ENCODE results near the gene GPR137. TPM values are rescaled to one million over a fixed set of nuclear protein-coding genes. Genes with fewer than 3 reads are reported as not detected.

The GPR137 gene
- total RNA-seq, 1 experiment from 2014 or later: 51.8 TPM

GRCh38 chr11:64317961-64318765 is 32.5 kb downstream of the GPR137 start, which contains the start of gene PRDX5 (continued):
- TF ChIP-seq MLX (CRISPR knock-in tag; IDR thresholded peaks at IDR 0.05) (no peak), FOXP1 (CRISPR knock-in tag; IDR thresholded peaks at IDR 0.05; ENCODE audit: borderline replicate concordance) (peak; percentile 88), CREB1 (CRISPR knock-in tag; IDR thresholded peaks at IDR 0.05) (no peak)
- TF ChIP-seq, protein P1, sequence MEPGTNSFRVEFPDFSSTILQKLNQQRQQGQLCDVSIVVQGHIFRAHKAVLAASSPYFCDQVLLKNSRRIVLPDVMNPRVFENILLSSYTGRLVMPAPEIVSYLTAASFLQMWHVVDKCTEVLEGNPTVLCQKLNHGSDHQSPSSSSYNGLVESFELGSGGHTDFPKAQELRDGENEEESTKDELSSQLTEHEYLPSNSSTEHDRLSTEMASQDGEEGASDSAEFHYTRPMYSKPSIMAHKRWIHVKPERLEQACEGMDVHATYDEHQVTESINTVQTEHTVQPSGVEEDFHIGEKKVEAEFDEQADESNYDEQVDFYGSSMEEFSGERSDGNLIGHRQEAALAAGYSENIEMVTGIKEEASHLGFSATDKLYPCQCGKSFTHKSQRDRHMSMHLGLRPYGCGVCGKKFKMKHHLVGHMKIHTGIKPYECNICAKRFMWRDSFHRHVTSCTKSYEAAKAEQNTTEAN (CRISPR knock-in tag; IDR thresholded peaks at IDR 0.05): no peak

DNA sequence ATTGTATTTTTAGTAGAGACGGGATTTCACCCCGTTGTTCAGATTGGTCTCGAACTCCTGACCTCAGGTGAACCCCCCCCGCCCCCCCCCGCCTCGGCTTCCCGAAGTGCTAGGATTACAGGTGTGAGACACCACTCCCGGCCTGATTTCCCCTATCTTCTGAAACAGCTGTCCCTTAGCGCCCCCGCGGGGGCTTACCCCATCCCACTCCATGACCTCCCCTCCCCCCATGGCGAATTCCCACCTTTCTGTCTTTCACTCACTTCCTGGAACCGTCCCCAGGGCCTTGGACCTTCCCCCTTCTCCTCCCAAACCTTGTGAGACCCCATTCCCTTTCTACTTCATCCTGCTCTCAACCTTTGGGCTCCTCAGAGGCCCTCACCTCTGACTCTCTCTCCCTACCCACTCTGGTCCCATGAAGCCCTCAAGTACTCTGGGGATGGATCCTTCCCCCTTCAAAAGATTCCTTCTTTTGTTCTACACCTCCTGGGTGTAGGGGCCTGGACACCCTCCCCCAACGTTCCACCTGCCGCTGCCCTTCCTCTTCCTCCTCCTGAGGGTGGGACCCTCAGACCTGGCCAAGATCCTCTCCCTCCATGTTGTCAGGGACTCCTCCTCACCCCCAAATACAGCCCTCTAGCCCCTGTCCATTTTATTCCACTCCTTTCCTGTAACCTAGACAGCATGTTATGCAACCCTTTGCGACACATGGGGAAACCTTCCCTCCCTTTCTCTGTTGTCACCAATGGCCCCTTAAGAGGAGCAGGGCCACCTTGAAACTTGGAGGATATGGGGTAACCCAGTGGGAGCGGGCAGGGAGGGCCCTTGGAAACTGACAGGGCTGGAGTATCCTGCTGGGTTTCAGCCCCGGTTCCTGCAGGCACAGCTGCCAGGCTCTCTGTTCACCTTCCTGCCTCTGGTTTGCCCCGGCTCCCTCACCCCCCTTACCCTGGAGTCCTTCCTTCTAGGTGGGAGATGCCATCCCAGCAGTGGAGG is 33.4 kb downstream of the GPR137 start:
- ATAC-seq: no peak
- Mint-ChIP-seq H3K9me3 (no peaks in the 10 kb centered on the region), H3K4me3 (peak overlapping the region; percentile 90), H3K4me1 (peaks cover 17% of the 10 kb centered on the region), H3K27ac (peak overlapping the region; percentile 75), H3K36me3 (peaks cover 27% of the 10 kb centered on the region), H3K27me3 (ENCODE audit: low read depth) (no peaks in the 10 kb centered on the region)
- TF ChIP-seq, protein P2, sequence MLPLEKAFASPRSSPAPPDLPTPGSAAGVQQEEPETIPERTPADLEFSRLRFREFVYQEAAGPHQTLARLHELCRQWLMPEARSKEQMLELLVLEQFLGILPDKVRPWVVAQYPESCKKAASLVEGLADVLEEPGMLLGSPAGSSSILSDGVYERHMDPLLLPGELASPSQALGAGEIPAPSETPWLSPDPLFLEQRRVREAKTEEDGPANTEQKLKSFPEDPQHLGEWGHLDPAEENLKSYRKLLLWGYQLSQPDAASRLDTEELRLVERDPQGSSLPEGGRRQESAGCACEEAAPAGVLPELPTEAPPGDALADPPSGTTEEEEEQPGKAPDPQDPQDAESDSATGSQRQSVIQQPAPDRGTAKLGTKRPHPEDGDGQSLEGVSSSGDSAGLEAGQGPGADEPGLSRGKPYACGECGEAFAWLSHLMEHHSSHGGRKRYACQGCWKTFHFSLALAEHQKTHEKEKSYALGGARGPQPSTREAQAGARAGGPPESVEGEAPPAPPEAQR (CRISPR knock-in tag; IDR thresholded peaks at IDR 0.05): no peak
- TF ChIP-seq CTCF (IDR thresholded peaks at IDR 0.05): no peak
- no peak for TF ChIP-seq SP1 (CRISPR knock-in tag; conservative IDR thresholded peaks at IDR 0.05)
- no peak for TF ChIP-seq AR (CRISPR knock-in tag; IDR thresholded peaks at IDR 0.05)
- TF ChIP-seq IRF2 (CRISPR knock-in tag; IDR thresholded peaks at IDR 0.05; ENCODE audit: borderline replicate concordance, low read depth): no peak
- TF ChIP-seq JUN (CRISPR knock-in tag; IDR thresholded peaks at IDR 0.05): no peak
- no peak for TF ChIP-seq GABPB1 (CRISPR knock-in tag; IDR thresholded peaks at IDR 0.05)
- no peak for TF ChIP-seq FOXK1 (CRISPR knock-in tag; IDR thresholded peaks at IDR 0.05)
- TF ChIP-seq ZNF423 (CRISPR knock-in tag; IDR thresholded peaks at IDR 0.05): no peak
- TF ChIP-seq, protein P3, sequence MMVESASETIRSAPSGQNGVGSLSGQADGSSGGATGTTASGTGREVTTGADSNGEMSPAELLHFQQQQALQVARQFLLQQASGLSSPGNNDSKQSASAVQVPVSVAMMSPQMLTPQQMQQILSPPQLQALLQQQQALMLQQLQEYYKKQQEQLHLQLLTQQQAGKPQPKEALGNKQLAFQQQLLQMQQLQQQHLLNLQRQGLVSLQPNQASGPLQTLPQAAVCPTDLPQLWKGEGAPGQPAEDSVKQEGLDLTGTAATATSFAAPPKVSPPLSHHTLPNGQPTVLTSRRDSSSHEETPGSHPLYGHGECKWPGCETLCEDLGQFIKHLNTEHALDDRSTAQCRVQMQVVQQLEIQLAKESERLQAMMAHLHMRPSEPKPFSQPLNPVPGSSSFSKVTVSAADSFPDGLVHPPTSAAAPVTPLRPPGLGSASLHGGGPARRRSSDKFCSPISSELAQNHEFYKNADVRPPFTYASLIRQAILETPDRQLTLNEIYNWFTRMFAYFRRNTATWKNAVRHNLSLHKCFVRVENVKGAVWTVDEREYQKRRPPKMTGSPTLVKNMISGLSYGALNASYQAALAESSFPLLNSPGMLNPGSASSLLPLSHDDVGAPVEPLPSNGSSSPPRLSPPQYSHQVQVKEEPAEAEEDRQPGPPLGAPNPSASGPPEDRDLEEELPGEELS (CRISPR knock-in tag; IDR thresholded peaks at IDR 0.05): no peak
- TF ChIP-seq ELF4 (CRISPR knock-in tag; IDR thresholded peaks at IDR 0.05; ENCODE audit: low read depth): no peak
- ChIA-PET POLR2A (interaction anchor here (1.8 to 3.0 kb wide), 3 partner anchors 14 to 36 kb away, joined by 4 to 25 read pairs (median 15); partner anchors contain the start of gene ESRRA), CTCF (interaction anchor here (1.2 to 3.8 kb wide), 8 partner anchors 13 to 311 kb away, joined by 3 to 173 read pairs (median 36); partner anchors contain the start of genes CATSPERZ, CCDC88B and ESRRA)
- no peak for DNase-seq (ENCODE audit: low spot score)
